ENCODE measurements around the gene ANGPTL2. TPM values are rescaled to one million over a fixed set of nuclear protein-coding genes. Genes with fewer than 3 reads are reported as not detected.

The ANGPTL2 gene
- total and polyA plus RNA-seq, 12 donors, result 16.2 to 73.5 (median 42.9) TPM

GRCh38 chr9:127139775-127140174, 17.3 kb upstream of the ANGPTL2 start:
- Histone ChIP-seq H3K27me3 (no peaks in the 10 kb centered on the region), H3K36me3 (no peaks in the 10 kb centered on the region), H3K9me3 (no peaks in the 10 kb centered on the region), H3K4me1 (peaks cover 0 to 50% (median 20%) of the 10 kb centered on the region in 9 donors), H3K4me3 (no peak overlapping the region), H3K27ac (no peak overlapping the region)
- 82 to 87% methylated on average over 6 of the region's 6 CpGs for WGBS, 2 donors
- intact Hi-C loops (cut with DNase I), result no loop called here
- no peak for TF ChIP-seq CTCF (IDR thresholded peaks at IDR 0.05)
- DNase-seq (no peak), ATAC-seq (no peak)

DNA sequence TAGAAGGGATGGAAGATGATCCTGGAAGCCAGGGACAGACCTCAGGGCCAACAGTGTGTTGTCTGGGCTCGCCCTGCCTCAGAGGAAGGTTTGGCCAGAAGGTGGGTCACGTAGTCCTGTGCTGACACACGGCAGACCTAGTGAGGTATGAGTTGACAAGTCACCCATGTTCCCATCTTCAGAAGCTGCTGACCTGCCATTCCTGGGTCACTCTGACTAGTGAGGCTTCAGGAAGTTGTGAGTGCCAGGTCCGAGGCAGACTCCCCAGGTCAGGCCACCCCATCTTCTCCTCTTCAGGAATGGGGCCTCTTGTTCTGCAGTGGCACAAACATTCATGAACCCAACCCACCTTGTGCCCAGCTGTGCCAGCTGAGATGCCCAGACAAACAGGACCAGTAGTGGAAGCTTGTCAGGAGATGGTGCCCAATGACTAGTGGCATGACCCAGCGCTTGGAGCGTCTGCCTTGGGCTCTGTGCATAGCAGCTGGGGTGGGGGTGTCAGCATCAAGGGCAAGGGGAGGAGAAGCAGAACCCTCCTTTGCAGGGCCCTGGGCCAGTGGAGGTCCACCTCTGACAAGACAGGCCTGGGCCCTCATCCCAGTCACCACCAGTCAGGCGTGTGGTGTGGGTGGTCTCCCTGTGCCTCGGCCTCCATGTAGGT, 16.8 kb upstream of the ANGPTL2 start:
- 96 to 97% methylated on average over 8 of the region's 8 CpGs for WGBS, 2 donors
- ATAC-seq, result no peak
- no peaks in the 10 kb centered on the region for H3K36me3 ChIP-seq
- no peaks in the 10 kb centered on the region for H3K9me3 ChIP-seq
- no peak for DNase-seq
- no peak overlapping the region for H3K4me3 ChIP-seq
- no peaks in the 10 kb centered on the region for H3K27me3 ChIP-seq
- no peak overlapping the region for H3K27ac ChIP-seq
- peaks cover 0 to 50% (median 26%) of the 10 kb centered on the region in 9 donors for H3K4me1 ChIP-seq
- intact Hi-C loops (cut with DNase I), result no loop called here
- no peak for TF ChIP-seq CTCF (IDR thresholded peaks at IDR 0.05)

GRCh38 chr9:127138444-127138843, 16.0 kb upstream of the ANGPTL2 start:
- Histone ChIP-seq H3K27ac (no peak overlapping the region), H3K4me3 (no peak overlapping the region), H3K27me3 (no peaks in the 10 kb centered on the region), H3K9me3 (no peaks in the 10 kb centered on the region), H3K4me1 (peaks cover 3 to 52% (median 31%) of the 10 kb centered on the region in 9 donors), H3K36me3 (no peaks in the 10 kb centered on the region)
- intact Hi-C loops (cut with DNase I), result no loop called here
- DNase-seq (no peak), ATAC-seq (no peak)
- WGBS, 2 donors, result 95% methylated on average over 4 of the region's 4 CpGs
- TF ChIP-seq CTCF (IDR thresholded peaks at IDR 0.05), result no peak

- no peak for TF ChIP-seq CTCF (IDR thresholded peaks at IDR 0.05)
- Histone ChIP-seq H3K9me3 (no peaks in the 10 kb centered on the region), H3K4me3 (no peak overlapping the region), H3K4me1 (peaks cover 10 to 59% (median 37%) of the 10 kb centered on the region in 9 donors), H3K27me3 (no peaks in the 10 kb centered on the region), H3K27ac (no peak overlapping the region), H3K36me3 (no peaks in the 10 kb centered on the region)
- intact Hi-C loops (cut with DNase I), result no loop called here
- DNase-seq, result no peak
- WGBS, 2 donors, result 95% methylated on average over 11 of the region's 11 CpGs
- ATAC-seq, result no peak
Observed at GRCh38 chr9:127137640-127138360, 15.4 kb upstream of the ANGPTL2 start.

Data from heart right ventricle (tissue), 16 donors.